Adrenal gland (tissue), 12 donors: ENCODE results near the gene ADAMTSL5. TPM values are rescaled to one million over a fixed set of nuclear protein-coding genes. Genes with fewer than 3 reads are reported as not detected.
"Not testable (repeated sequence)": the region's sequence is repeated elsewhere in the genome, so short reads cannot be mapped to it uniquely, and the experiment has no call there.

Experiments
- DNase-seq, 7 donors: peaks; one replicate each; pipeline ENCODE4 v3.0.0-alpha.2; 2019 to 2020
- H3K27ac ChIP-seq, 5 donors: fragments of 200-600 bp; sonication (generic) in 4 of 5; 1 replicate in 3 of 5; 2 replicates in 2 of 5; pipeline versions ENCODE4 v1.5.1 to v1.8.0; 2016 to 2020; ENCODE audit warnings: mild to moderate bottlenecking in 1 of 5
- H3K27me3 ChIP-seq: fragments of 200-600 bp; 2 replicates; pipeline ENCODE4 v1.8.0; 2021
- H3K36me3 ChIP-seq, 2 donors: fragments of 200-600 bp; replicated peaks in 1 of 2; 1 replicate in 1 of 2; 2 replicates in 1 of 2; pipeline versions ENCODE4 v1.5.1 to v1.8.0; 2018 to 2022
- H3K4me1 ChIP-seq, 2 donors: fragments of 200-600 bp; replicated peaks in 1 of 2; 1 replicate in 1 of 2; 2 replicates in 1 of 2; pipeline versions ENCODE4 v1.5.1 to v1.8.0; 2018 to 2021
- H3K4me3 ChIP-seq, 4 donors: fragments of 200-600 bp; sonication (generic) in 3 of 4; one replicate each; pipeline ENCODE4 v1.5.1; 2016 to 2018
- H3K9me3 ChIP-seq, 3 donors: fragments of 200-600 bp; sonication (generic) in 1 of 3; replicated peaks in 1 of 3; 1 replicate in 2 of 3; 2 replicates in 1 of 3; pipeline versions ENCODE4 v1.5.1 to v1.8.0; 2016 to 2021
- CTCF ChIP-seq, 6 experiments: fragments of 450-650 bp in 4 of 6; fragments of 200-600 bp in 2 of 6; sonication (generic) in 1 of 6; IDR thresholded peaks; 1 replicate in 5 of 6; 2 replicates in 1 of 6; pipeline versions ENCODE4 v1.5.1 to v1.8.0; 2016 to 2021; ENCODE audit warnings: antibody characterized with exemption in 6 of 6, mild to moderate bottlenecking in 2 of 6, moderate library complexity in 1 of 6
- POLR2A ChIP-seq, 2 donors: fragments of 450-650 bp; IDR thresholded peaks; one replicate each; pipeline ENCODE4 v1.6.1; 2017; ENCODE audit warnings: antibody characterized with exemption in 2 of 2, mild to moderate bottlenecking in 2 of 2, moderate library complexity in 1 of 2
- WGBS, 4 donors: extraction: QIAGEN DNeasy Blood & Tissue Kit in 2 of 4; methylation state at CpG; one replicate each; pipeline versions ENCODE4 v1.1.5 to v1.1.7; 2013 to 2017; 5-methylcytosine and 5-hydroxymethylcytosine counted together
- intact Hi-C, 2 donors: fragments of 100-400 bp; cut with DNase I; formaldehyde crosslinking; loops; one replicate each; pipeline versions ENCODE4 v1.14.1 to v1.15.0; 2022 to 2023
- polyA plus RNA-seq, 3 donors: library from polyadenylated mRNA; stranded (reverse); fragments of 200-250 nt in 2 of 3; fragments of 350-450 nt in 1 of 3; fragmentation: Illumina TruSeq in 1 of 3; extraction: RNeasy Lipid Tissue Mini Kit (QIAGEN cat#74804) in 1 of 3; gene quantifications; one replicate each; pipeline ENCODE4 v1.2.3, GENCODE V29; 2013 to 2014
- total RNA-seq, 9 donors: library from RNA; depleted of rRNA in 4 of 9; stranded (reverse); fragments of >200 nt in 4 of 9; fragments of 120-200 nt in 1 of 9; fragmentation: NEBNext Ultra II Directional in 1 of 9; extraction: Animal tissue kit (Norgen Biotek cat#: 25700) in 1 of 9; gene quantifications; one replicate each; pipeline versions ENCODE4 v1.1.0 to v1.2.4, GENCODE V29; 2013 to 2023
- donor health status: healthy with polysubstance abuse.
- donor health status: Bipolar disorder and iron deficiency.
- donor health status: DM: yes; HTN: yes; CAD: no.
- donor health status: DM: no; HTN: no; CAD: no.
- donor health status: DM: no; HTN: no; CAD: no.
- donor health status: DM: yes; HTN: yes; CAD: no.

ADAMTSL5 gene
- total and polyA plus RNA-seq, 12 donors: 0.61 to 8.8 (median 1.8) TPM

DNA sequence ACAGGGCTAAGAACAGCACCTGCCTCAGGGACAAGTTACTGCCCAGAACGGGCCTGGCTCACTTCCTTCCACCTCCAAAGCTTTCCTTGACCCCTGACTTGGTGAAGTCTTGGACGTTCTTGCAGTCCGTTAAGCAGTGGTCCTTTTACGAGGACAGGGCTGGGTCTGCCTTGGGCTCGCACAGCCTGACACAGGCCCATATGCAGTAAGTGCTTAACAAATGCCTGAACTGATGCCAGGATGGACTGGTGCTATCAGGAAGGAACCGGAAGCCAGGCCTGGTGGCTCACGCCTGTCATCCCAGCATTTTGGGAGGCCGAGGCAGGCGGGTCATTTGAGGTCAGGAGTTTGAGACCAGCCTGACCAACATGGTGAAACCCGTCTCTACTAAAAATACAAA is 9.2 kb upstream of the ADAMTSL5 start:
- H3K36me3 ChIP-seq: no peaks in the 10 kb centered on the region
- TF ChIP-seq POLR2A (IDR thresholded peaks at IDR 0.05) (no peak), CTCF (IDR thresholded peaks at IDR 0.05) (no peak)
- H3K27ac ChIP-seq: no peak overlapping the region
- no peaks in the 10 kb centered on the region for H3K9me3 ChIP-seq
- WGBS, 4 donors: 73 to 79% (median 77%) methylated on average over 3 to 10 of the region's 10 CpGs
- no peak for DNase-seq
- H3K27me3 ChIP-seq: peaks cover 35% of the 10 kb centered on the region
- intact Hi-C loops: no loop called here
- H3K4me1 ChIP-seq: no peaks in the 10 kb centered on the region
- no peak overlapping the region for H3K4me3 ChIP-seq

DNA sequence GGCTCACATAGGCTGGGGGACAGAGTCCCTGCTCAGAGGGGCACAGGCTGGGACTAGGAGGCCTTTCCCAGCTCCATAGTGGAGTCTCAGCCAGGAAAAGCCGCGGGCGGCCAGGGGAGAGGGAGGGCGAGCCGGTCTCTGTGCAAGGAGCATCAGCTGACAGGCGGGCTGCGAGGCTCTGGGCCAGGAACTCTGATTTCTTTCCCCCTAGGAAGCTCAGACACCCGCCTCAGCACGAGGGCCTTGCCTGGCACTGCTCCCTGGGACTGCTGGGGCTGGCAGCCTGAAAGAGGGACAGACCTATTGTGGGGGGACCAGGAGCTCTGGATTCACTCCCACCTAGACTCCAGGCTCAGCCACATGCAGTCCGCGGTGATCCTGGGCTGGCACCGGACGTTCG is 8.8 kb upstream of the ADAMTSL5 start:
- Histone ChIP-seq H3K9me3 (no peaks in the 10 kb centered on the region), H3K36me3 (no peaks in the 10 kb centered on the region), H3K27me3 (peaks cover 35% of the 10 kb centered on the region), H3K4me1 (no peaks in the 10 kb centered on the region), H3K4me3 (no peak overlapping the region), H3K27ac (no peak overlapping the region)
- 78 to 87% (median 79%) methylated on average over 8 to 14 of the region's 14 CpGs for WGBS, 4 donors
- intact Hi-C loops: no loop called here
- TF ChIP-seq CTCF (IDR thresholded peaks at IDR 0.05) (no peak), POLR2A (IDR thresholded peaks at IDR 0.05) (no peak)
- no peak for DNase-seq

DNA sequence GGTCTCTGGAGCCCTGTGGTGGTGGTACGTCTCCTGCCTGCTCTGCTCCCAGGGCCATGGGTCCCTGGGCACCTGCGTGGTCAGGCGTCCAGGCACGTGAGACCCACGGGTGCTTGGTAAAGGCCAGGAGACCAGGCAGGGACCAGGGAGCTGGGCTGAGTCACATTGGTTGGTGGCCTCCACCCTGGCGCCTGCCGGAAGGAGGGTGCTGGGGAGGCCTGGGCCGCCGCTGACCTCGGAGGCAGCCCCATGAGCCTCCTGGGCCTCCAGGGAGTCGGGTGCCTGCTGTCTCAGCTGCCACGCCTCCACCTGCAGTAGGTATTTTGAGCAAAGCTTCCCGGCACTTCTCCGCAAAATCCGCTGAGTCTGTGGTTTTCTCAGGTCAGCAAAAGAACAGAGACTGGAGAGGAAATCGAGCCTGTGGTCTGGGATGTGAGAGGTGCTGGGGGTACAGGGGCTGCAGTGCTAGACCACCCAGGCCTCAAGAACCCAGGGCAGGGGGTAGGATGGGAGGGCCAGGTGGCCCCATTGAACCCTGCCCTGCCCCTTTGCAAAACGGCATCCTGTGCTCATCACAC is 7.5 kb upstream of the ADAMTSL5 start:
- intact Hi-C loops: no loop called here
- Histone ChIP-seq H3K4me1 (no peaks in the 10 kb centered on the region), H3K36me3 (no peaks in the 10 kb centered on the region), H3K27me3 (peaks cover 25% of the 10 kb centered on the region), H3K9me3 (no peaks in the 10 kb centered on the region), H3K4me3 (no peak overlapping the region), H3K27ac (no peak overlapping the region)
- no peak for DNase-seq
- TF ChIP-seq POLR2A (IDR thresholded peaks at IDR 0.05): no peak
- TF ChIP-seq CTCF (IDR thresholded peaks at IDR 0.05): no peak
- WGBS, 4 donors: 67 to 80% (median 77%) methylated on average over 5 to 17 of the region's 17 CpGs

DNA sequence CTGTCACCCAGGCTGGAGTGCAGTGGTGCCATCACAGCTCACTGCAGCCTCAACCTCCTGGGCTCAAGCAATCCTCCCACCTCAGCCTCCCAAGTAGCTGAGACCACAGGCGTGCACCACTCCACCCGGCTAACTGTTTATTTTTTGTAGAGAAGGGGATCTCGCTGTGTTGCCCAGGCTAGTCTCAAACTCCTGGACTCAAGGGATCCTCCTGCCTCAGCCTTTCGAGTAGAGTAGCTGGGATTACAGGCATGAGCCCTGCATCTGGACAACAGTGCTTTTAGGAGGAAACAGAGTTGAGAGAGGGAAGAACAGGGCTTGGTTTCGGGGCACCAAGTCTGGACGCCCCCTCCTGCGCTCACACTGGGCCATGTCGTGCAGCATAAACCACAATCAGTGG is 7.0 kb upstream of the ADAMTSL5 start:
- not testable (repeated sequence) for H3K4me3 ChIP-seq, DNase-seq, H3K9me3 ChIP-seq, H3K27ac ChIP-seq, H3K4me1 ChIP-seq, H3K36me3 ChIP-seq
- H3K27me3 ChIP-seq: peaks cover 25% of the 10 kb centered on the region
- intact Hi-C loops: loop anchor here in 1 of 2 donors (10.0 kb wide), 1 partner anchor 235 kb away; the partner anchor contains the start of gene EFNA2
- 63 to 91% (median 85%) methylated on average over 6 to 8 of the region's 8 CpGs for WGBS, 4 donors

- 84 to 85% (median 84%) methylated on average over 3 to 4 of the region's 4 CpGs for WGBS, 4 donors
- H3K27ac ChIP-seq: no peak overlapping the region
- no peak overlapping the region for H3K4me3 ChIP-seq
- TF ChIP-seq CTCF (IDR thresholded peaks at IDR 0.05): no peak
- TF ChIP-seq POLR2A (IDR thresholded peaks at IDR 0.05): no peak
- H3K27me3 ChIP-seq: peaks cover 25% of the 10 kb centered on the region
- intact Hi-C loops: loop anchor here in 1 of 2 donors (10.0 kb wide), 1 partner anchor 234 kb away; the partner anchor contains the start of gene EFNA2
- no peaks in the 10 kb centered on the region for H3K36me3 ChIP-seq
- H3K9me3 ChIP-seq: no peaks in the 10 kb centered on the region
- DNase-seq: no peak
- H3K4me1 ChIP-seq: peaks cover under 1 to 3% of the 10 kb centered on the region in 2 donors
Measured at GRCh38 chr19:1518471-1518870, 5.7 kb upstream of the ADAMTSL5 start.
